Stomach smooth muscle (tissue), 2 donors: Measurements from ENCODE around the gene C9orf50.

Experiments used
- H3K27ac ChIP-seq: one replicate; pipeline ENCODE4 v1.7.0; 2013; ENCODE audit warnings: mild to moderate bottlenecking, low read length, inconsistent platforms
- H3K27me3 ChIP-seq, 2 donors: one replicate each; pipeline ENCODE4 v1.7.0; 2013; ENCODE audit warnings: low read length in 2 of 2; ENCODE audit not compliant: insufficient read depth in 2 of 2, control insufficient read depth in 1 of 2
- H3K36me3 ChIP-seq, 2 donors: one replicate each; pipeline ENCODE4 v1.7.0; 2013; ENCODE audit warnings: low read length in 2 of 2; ENCODE audit not compliant: control insufficient read depth in 2 of 2, insufficient read depth in 2 of 2
- H3K4me1 ChIP-seq: one replicate; pipeline ENCODE4 v1.7.0; 2013; ENCODE audit warnings: low read length; ENCODE audit not compliant: control insufficient read depth, insufficient read depth
- H3K4me3 ChIP-seq, 2 donors: one replicate each; pipeline ENCODE4 v1.7.0; 2013; ENCODE audit warnings: low read length in 2 of 2
- H3K9ac ChIP-seq, 2 donors: one replicate each; pipeline ENCODE4 v1.7.0; 2013; ENCODE audit warnings: low read length in 2 of 2, mild to moderate bottlenecking in 1 of 2
- H3K9me3 ChIP-seq, 2 donors: one replicate each; pipeline ENCODE4 v1.7.0; 2013; ENCODE audit warnings: low read length in 2 of 2; ENCODE audit not compliant: control insufficient read depth in 2 of 2
- donor health status: healthy.
- donor health status: Pancreatic carcinoma.

The C9orf50 gene

GRCh38 chr9:129566563-129567266 lies 54.2 kb downstream of the C9orf50 start:
- H3K4me3 ChIP-seq: no peak overlapping the region
- no peak overlapping the region for H3K9ac ChIP-seq
- no peaks in the 10 kb centered on the region for H3K27me3 ChIP-seq
- H3K9me3 ChIP-seq: no peaks in the 10 kb centered on the region
- no peak overlapping the region for H3K27ac ChIP-seq
- peaks cover 36% of the 10 kb centered on the region for H3K4me1 ChIP-seq
- H3K36me3 ChIP-seq: no peaks in the 10 kb centered on the region

GRCh38 chr9:129562917-129563316 lies 58.0 kb downstream of the C9orf50 start:
- Histone ChIP-seq H3K4me3 (no peak overlapping the region), H3K27me3 (no peaks in the 10 kb centered on the region), H3K9me3 (no peaks in the 10 kb centered on the region), H3K27ac (no peak overlapping the region), H3K9ac (no peak overlapping the region), H3K36me3 (no peaks in the 10 kb centered on the region), H3K4me1 (peaks cover 11% of the 10 kb centered on the region)

- Histone ChIP-seq H3K9me3 (no peaks in the 10 kb centered on the region), H3K9ac (no peak overlapping the region), H3K27me3 (no peaks in the 10 kb centered on the region), H3K27ac (no peak overlapping the region), H3K4me1 (peaks cover 9% of the 10 kb centered on the region), H3K4me3 (no peak overlapping the region), H3K36me3 (no peaks in the 10 kb centered on the region)
These were observed 58.4 kb downstream of the C9orf50 start for GRCh38 chr9:129562514-129562913.
